DMS153 treated with DMSO at 0.1 percent for 48 hours (cell line): Measurements from ENCODE around the gene BTN1A1.
"Not testable (repeated sequence)": the region's sequence is repeated elsewhere in the genome, so short reads cannot be mapped to it uniquely, and the experiment has no call there.

ENCODE experiments used
- DNase-seq: peaks from one replicate; lab custom pipeline; 2025; ENCODE audit not compliant: unreplicated experiment; lab: John Stamatoyannopoulos, UW

The BTN1A1 gene, protein sequence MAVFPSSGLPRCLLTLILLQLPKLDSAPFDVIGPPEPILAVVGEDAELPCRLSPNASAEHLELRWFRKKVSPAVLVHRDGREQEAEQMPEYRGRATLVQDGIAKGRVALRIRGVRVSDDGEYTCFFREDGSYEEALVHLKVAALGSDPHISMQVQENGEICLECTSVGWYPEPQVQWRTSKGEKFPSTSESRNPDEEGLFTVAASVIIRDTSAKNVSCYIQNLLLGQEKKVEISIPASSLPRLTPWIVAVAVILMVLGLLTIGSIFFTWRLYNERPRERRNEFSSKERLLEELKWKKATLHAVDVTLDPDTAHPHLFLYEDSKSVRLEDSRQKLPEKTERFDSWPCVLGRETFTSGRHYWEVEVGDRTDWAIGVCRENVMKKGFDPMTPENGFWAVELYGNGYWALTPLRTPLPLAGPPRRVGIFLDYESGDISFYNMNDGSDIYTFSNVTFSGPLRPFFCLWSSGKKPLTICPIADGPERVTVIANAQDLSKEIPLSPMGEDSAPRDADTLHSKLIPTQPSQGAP

DNA sequence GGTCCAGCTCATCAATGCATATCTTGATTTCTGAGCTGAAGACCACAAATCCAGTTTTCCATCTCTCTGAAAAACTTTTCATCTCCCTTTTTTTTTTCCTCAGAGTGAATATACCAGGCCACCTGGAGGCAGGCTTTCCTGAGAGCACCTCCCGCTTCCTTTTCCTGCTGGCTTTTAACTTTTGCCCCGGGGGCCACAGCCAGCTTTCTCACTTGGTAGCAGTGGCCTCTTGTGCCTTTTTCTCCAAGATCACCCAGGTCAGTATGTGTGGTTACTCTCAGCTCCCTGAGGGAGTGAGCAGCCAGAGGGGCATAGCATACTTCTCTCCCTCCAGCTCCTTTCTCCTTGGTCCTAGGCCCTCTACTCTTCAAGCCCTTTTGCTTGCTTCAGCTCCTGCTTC lies at the start of gene BTN1A1:
TSS of gene BTN1A1 (plus strand) at position 202 of the 400 bp plus-strand sequence. CDS start 984 bp downstream, outside the sequence.
- DNase-seq = no peak

DNA sequence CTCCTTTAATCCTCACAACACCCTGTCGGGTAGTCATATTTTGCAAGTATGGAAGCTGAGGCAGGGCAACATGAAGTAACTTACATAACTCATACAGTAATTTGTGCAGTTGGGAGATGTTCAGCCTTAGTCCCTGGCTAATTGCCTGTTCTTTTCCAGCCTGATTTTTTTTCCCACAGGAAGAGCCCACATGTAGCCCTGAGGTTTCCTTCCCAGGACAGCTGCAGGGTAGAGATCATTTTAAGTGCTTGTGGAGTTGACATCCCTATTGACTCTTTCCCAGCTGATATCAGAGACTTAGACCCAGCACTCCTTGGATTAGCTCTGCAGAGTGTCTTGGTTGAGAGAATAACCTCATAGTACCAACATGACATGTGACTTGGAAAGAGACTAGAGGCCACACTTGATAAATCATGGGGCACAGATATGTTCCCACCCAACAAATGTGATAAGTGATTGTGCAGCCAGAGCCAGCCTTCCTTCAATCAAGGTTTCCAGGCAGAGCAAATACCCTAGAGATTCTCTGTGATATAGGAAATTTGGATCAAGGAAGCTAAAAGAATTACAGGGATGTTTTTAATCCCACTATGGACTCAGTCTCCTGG lies 47.4 kb upstream of the BTN1A1 start:
- no peak for DNase-seq

DNA sequence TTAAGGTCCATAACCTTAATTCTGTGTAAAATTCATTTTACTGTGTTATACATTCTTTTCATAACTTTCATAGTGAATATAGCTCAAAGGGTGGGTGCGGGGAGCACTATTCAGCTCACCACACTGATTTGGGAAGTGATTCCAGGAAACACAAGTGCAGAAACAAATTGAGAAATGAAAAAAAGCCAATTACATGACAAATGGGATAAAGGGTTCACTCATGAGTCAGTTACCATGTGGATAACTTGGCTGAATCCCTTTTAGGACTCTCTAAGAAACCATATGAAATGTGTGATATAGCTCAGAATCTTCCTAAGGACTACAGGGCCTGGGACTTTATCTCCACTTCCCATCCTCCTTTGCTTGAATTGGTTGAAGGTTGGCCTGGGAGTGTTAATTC lies 45.5 kb upstream of the BTN1A1 start:
- no peak for DNase-seq

- DNase-seq = no peak
Observed at GRCh38 chr6:26455357-26455970, 44.6 kb upstream of the BTN1A1 start.

- no peak for DNase-seq
Observed at GRCh38 chr6:26457264-26457805, 42.8 kb upstream of the BTN1A1 start.

GRCh38 chr6:26457806-26458688 lies 42.1 kb upstream of the BTN1A1 start, which contains the start of gene BTN2A1:
BTN2A1 (plus strand) TSS chr6:26457955; CDS start chr6:26458637, 682 bp downstream.
- DNase-seq = peak; percentile 72

- no peak for DNase-seq
Observed at GRCh38 chr6:26459023-26459810, 40.9 kb upstream of the BTN1A1 start.

GRCh38 chr6:26461353-26461752 lies 38.8 kb upstream of the BTN1A1 start:
- not testable (repeated sequence) for DNase-seq

DNA sequence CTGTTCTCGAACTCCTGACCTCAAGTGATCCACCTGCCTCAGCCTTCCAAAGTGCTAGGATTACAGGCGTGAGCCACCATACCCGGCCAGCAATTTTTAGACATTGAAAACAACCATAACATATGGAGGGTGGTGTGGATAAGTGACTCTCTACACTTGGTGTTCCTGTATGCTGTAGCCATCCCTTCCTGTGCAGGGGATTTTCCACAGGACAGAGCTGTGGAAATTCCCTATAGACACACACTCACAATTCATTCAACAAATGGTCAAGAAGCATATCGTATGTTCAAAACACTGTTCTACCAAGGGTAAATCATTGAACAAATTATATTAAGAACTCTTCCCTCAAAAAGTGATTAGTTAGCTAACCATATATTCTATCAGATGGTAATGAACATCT lies 36.1 kb upstream of the BTN1A1 start:
- no peak for DNase-seq

GRCh38 chr6:26464416-26465131 lies 35.5 kb upstream of the BTN1A1 start:
- no peak for DNase-seq

GRCh38 chr6:26465776-26466175 lies 34.3 kb upstream of the BTN1A1 start:
- DNase-seq = no peak

DNA sequence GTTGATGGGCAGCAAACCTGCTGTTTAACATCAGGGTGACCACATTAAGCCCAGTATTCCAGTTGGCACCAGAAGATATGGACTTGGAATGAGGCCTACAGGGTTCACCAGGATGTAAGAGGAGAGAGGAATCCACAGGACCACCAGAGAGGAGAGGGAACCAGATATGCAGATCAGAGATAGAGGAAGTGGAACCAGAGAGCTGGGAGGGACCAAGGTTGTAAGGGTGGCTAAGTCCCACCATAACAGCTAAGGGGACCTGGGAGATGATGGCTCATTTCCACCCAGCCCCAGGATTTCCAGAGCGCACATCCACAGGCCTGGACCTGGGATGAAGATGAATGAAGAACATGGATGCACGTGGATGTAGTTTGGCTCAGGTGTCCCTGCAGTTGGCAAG lies 31.3 kb upstream of the BTN1A1 start:
- no peak for DNase-seq

- DNase-seq = no peak
Observed at GRCh38 chr6:26470643-26471042, 29.5 kb upstream of the BTN1A1 start.

GRCh38 chr6:26471970-26472369 lies 28.1 kb upstream of the BTN1A1 start:
- no peak for DNase-seq

DNA sequence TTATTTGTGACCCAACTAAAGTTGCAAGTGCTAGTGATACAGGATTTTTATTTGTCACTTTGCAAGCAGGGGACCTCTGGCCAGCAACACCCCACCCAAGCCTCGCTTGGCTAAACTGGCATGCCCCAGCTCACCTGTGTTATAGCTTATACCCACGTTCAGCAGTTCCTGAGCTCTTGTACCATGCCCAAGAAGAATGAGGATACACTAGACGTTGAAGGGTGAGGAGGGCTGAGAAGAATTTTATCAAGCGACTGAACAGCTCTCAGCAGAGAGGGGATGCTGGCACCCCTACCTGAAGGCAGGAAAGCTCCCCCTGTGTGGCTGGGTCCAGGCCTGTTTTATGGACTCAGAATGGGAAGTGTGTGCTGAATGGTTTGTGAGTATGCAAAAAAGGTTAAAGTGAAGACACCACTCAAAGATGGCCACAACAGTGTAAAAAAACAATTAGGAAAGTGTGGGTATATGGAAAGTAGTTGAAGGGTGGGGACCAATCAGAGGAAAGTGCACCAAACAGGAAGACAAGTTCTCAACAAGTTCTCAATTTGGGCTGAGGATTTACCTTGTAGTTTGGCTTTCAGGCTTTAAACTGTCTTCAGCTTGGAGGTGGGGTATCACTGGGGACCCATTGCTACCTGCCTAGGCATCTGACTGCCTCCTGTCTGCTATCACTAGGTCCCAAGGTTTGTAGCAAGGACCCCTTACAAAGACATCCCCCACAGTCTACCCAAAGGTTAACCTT lies 27.4 kb upstream of the BTN1A1 start:
- DNase-seq = no peak

DNA sequence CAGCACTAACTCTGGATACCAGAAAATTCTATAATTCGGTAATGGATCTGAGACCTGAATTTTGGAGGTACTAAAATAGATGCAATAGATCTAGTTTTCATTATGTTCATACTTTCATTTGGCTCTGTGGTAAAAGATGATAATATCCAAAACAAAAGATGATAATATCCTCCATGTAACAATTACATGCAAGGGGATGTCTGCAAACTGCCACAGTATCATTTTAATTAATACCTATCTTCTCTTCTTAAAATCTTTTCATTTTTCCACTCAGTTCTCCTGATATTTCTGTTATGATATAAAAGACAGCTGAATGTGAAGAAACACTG lies 26.7 kb upstream of the BTN1A1 start:
- no peak for DNase-seq

GRCh38 chr6:26473758-26474438 lies 26.2 kb upstream of the BTN1A1 start:
- DNase-seq = peak; percentile 90

GRCh38 chr6:26474439-26474881 lies 25.6 kb upstream of the BTN1A1 start:
- DNase-seq = no peak
